ENCODE results near the gene GRID1. TPM values are rescaled to one million over a fixed set of nuclear protein-coding genes. Genes with fewer than 3 reads are reported as not detected.

Gene GRID1
- total and polyA plus RNA-seq, 7 experiments from 2014 or later = not detected

GRCh38 chr10:86261470-86261869, 105.1 kb downstream of the GRID1 start:
- H3K4me1 ChIP-seq (ENCODE audit: control insufficient read depth in 2 of 2, insufficient read depth in 2 of 2, low read length in 2 of 2) = no peaks in the 10 kb centered on the region
- ATAC-seq = no peak
- Mint-ChIP-seq H3K4me1 (peaks cover 0 to 11% (median 5%) of the 10 kb centered on the region in 7 donors), H3K36me3 (peaks cover 0 to 5% (median 0%) of the 10 kb centered on the region in 5 donors), H3K27me3 (peaks cover 22 to 55% (median 32%) of the 10 kb centered on the region in 5 donors), H3K9me3 (peaks cover 0 to 8% (median 0%) of the 10 kb centered on the region in 11 donors), H3K4me3 (no peak overlapping the region), H3K27ac (no peak overlapping the region)
- no peaks in the 10 kb centered on the region for H3K36me3 ChIP-seq (ENCODE audit: control insufficient read depth in 2 of 3, insufficient read depth in 3 of 3, low read length in 3 of 3)
- H3K27me3 ChIP-seq (ENCODE audit: control insufficient read depth in 2 of 2, insufficient read depth in 2 of 2, low read length in 2 of 2) = peaks cover 0 to 3% of the 10 kb centered on the region in 2 donors
- no peak for DNase-seq
- H3K9me3 ChIP-seq (ENCODE audit: control insufficient read depth in 2 of 3, low read length in 3 of 3) = no peaks in the 10 kb centered on the region
- H3K4me3 ChIP-seq (ENCODE audit: low read length) = no peak overlapping the region
- intact Hi-C loops (cut with micrococcal nuclease) = loop anchor here in 1 of 2 donors (5.0 kb wide), 1 partner anchor 326 kb away; no protein-coding TSS in a partner anchor
- ChIA-PET CTCF (no interaction called here), POLR2A (no interaction called here)
- H3K27ac ChIP-seq (ENCODE audit: low read depth, low read length) = no peak overlapping the region

DNA sequence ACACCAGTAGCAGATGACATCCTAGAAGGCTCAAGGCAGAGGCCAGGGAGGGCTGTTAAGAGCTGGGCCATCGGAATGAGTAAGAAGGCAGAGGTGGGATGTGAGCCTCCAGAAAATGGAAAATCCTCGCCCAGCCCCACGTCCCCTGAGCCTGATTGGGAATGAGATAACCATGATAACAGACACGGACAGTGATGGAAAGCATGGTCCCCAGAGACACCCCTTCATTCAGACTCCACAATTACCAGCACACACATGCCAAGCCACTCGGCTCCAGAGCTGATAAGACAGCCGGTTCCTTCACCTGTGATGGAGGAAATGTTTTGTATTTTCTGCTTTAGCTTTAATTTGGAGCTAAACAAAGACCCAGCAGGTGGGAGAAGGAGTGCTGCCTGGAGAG, 106.0 kb downstream of the GRID1 start:
- Histone ChIP-seq H3K4me3 (ENCODE audit: low read length) (no peak overlapping the region), H3K27me3 (ENCODE audit: control insufficient read depth in 2 of 2, insufficient read depth in 2 of 2, low read length in 2 of 2) (peaks cover 0 to 3% of the 10 kb centered on the region in 2 donors), H3K4me1 (ENCODE audit: control insufficient read depth in 2 of 2, insufficient read depth in 2 of 2, low read length in 2 of 2) (no peaks in the 10 kb centered on the region), H3K9me3 (ENCODE audit: control insufficient read depth in 2 of 3, low read length in 3 of 3) (no peaks in the 10 kb centered on the region), H3K36me3 (ENCODE audit: control insufficient read depth in 2 of 3, insufficient read depth in 3 of 3, low read length in 3 of 3) (no peaks in the 10 kb centered on the region), H3K27ac (ENCODE audit: low read depth, low read length) (no peak overlapping the region)
- CTCF ChIA-PET = no interaction called here
- DNase-seq (peak in 1 of 9 donors; percentile 7), ATAC-seq (no peak)
- intact Hi-C loops (cut with micrococcal nuclease) = loop anchor here in 1 of 2 donors (5.0 kb wide), 1 partner anchor 327 kb away; no protein-coding TSS in a partner anchor
- peaks cover 0 to 11% (median 5%) of the 10 kb centered on the region in 7 donors for H3K4me1 Mint-ChIP-seq
- peaks cover 18 to 56% (median 26%) of the 10 kb centered on the region in 5 donors for H3K27me3 Mint-ChIP-seq
- H3K36me3 Mint-ChIP-seq = peaks cover 0 to 5% (median 0%) of the 10 kb centered on the region in 5 donors
- peaks cover 0 to 8% (median 0%) of the 10 kb centered on the region in 11 donors for H3K9me3 Mint-ChIP-seq
- no peak overlapping the region for H3K27ac Mint-ChIP-seq
- POLR2A ChIA-PET = no interaction called here
- no peak overlapping the region for H3K4me3 Mint-ChIP-seq

DNA sequence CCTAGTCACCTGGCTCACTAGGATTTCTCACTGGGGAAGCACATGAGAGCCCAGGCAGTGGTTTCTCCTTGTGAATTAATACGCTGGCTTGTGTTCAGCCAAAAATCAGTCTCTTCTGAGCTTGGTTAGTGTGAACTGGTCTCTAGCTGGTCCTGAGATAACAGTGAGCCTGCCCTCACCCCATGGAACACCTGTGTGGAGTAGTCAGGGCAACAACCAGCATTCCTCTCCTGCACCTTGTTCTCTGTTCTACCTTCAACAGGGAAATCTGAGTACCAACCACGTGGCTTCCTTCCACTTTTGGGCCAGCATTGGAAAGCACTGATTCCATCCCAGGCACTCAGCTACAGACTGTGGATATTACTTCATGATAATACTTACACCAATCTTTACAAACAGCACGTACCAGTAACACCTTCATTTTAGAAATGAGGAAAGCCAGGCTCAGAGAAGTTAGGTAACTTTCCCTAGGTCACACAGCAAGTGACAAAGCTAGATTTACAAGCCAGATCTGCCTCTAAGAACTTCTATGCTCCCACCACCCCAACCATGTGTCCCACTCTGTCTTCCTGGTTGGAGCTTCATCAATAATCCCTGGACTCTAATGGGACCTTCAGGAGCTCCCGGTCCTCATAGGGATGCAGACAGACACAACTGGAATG, 106.6 kb downstream of the GRID1 start:
- ChIA-PET POLR2A (no interaction called here), CTCF (no interaction called here)
- no peak for DNase-seq
- Histone ChIP-seq H3K27me3 (ENCODE audit: control insufficient read depth in 2 of 2, insufficient read depth in 2 of 2, low read length in 2 of 2) (peaks cover 0 to 3% of the 10 kb centered on the region in 2 donors), H3K4me1 (ENCODE audit: control insufficient read depth in 2 of 2, insufficient read depth in 2 of 2, low read length in 2 of 2) (no peaks in the 10 kb centered on the region), H3K4me3 (ENCODE audit: low read length) (no peak overlapping the region), H3K9me3 (ENCODE audit: control insufficient read depth in 2 of 3, low read length in 3 of 3) (no peaks in the 10 kb centered on the region), H3K36me3 (ENCODE audit: control insufficient read depth in 2 of 3, insufficient read depth in 3 of 3, low read length in 3 of 3) (no peaks in the 10 kb centered on the region), H3K27ac (ENCODE audit: low read depth, low read length) (no peak overlapping the region)
- peaks cover 0 to 5% (median 0%) of the 10 kb centered on the region in 5 donors for H3K36me3 Mint-ChIP-seq
- peaks cover 0 to 8% (median 0%) of the 10 kb centered on the region in 11 donors for H3K9me3 Mint-ChIP-seq
- intact Hi-C loops (cut with micrococcal nuclease) = loop anchor here in 1 of 2 donors (5.0 kb wide), 1 partner anchor 327 kb away; no protein-coding TSS in a partner anchor
- H3K27ac Mint-ChIP-seq = no peak overlapping the region
- H3K27me3 Mint-ChIP-seq = peaks cover 14 to 53% (median 26%) of the 10 kb centered on the region in 5 donors
- no peak for ATAC-seq
- peaks cover 0 to 11% (median 5%) of the 10 kb centered on the region in 7 donors for H3K4me1 Mint-ChIP-seq
- H3K4me3 Mint-ChIP-seq = no peak overlapping the region

- no peak overlapping the region for H3K27ac ChIP-seq (ENCODE audit: low read depth, low read length)
- peaks cover 0 to 11% (median 5%) of the 10 kb centered on the region in 7 donors for H3K4me1 Mint-ChIP-seq
- peaks cover 0 to 5% (median 0%) of the 10 kb centered on the region in 5 donors for H3K36me3 Mint-ChIP-seq
- H3K27me3 ChIP-seq (ENCODE audit: control insufficient read depth in 2 of 2, insufficient read depth in 2 of 2, low read length in 2 of 2) = peaks cover 0 to 3% of the 10 kb centered on the region in 2 donors
- ChIA-PET POLR2A (interaction anchor here (1.1 kb wide), 1 partner anchor 20 kb away, joined by 3 read pairs; no protein-coding TSS in a partner anchor), CTCF (no interaction called here)
- intact Hi-C loops (cut with micrococcal nuclease) = no loop called here
- no peaks in the 10 kb centered on the region for H3K4me1 ChIP-seq (ENCODE audit: control insufficient read depth in 2 of 2, insufficient read depth in 2 of 2, low read length in 2 of 2)
- no peak overlapping the region for H3K4me3 Mint-ChIP-seq
- H3K27me3 Mint-ChIP-seq = peaks cover 7 to 47% (median 23%) of the 10 kb centered on the region in 5 donors
- no peaks in the 10 kb centered on the region for H3K36me3 ChIP-seq (ENCODE audit: control insufficient read depth in 2 of 3, insufficient read depth in 3 of 3, low read length in 3 of 3)
- peaks cover 0 to 8% (median 0%) of the 10 kb centered on the region in 11 donors for H3K9me3 Mint-ChIP-seq
- no peak overlapping the region for H3K27ac Mint-ChIP-seq
- no peak for ATAC-seq
- H3K9me3 ChIP-seq (ENCODE audit: control insufficient read depth in 2 of 3, low read length in 3 of 3) = no peaks in the 10 kb centered on the region
- H3K4me3 ChIP-seq (ENCODE audit: low read length) = no peak overlapping the region
- DNase-seq = no peak
These were observed 107.7 kb downstream of the GRID1 start for GRCh38 chr10:86258941-86259340.

- ChIA-PET CTCF (no interaction called here), POLR2A (interaction anchor here (1.1 kb wide), 1 partner anchor 20 kb away, joined by 3 read pairs; no protein-coding TSS in a partner anchor)
- no peak for DNase-seq
- Histone ChIP-seq H3K27ac (ENCODE audit: low read depth, low read length) (no peak overlapping the region), H3K36me3 (ENCODE audit: control insufficient read depth in 2 of 3, insufficient read depth in 3 of 3, low read length in 3 of 3) (no peaks in the 10 kb centered on the region), H3K9me3 (ENCODE audit: control insufficient read depth in 2 of 3, low read length in 3 of 3) (no peaks in the 10 kb centered on the region), H3K27me3 (ENCODE audit: control insufficient read depth in 2 of 2, insufficient read depth in 2 of 2, low read length in 2 of 2) (peaks cover 0 to 3% of the 10 kb centered on the region in 2 donors), H3K4me1 (ENCODE audit: control insufficient read depth in 2 of 2, insufficient read depth in 2 of 2, low read length in 2 of 2) (no peaks in the 10 kb centered on the region), H3K4me3 (ENCODE audit: low read length) (no peak overlapping the region)
- Mint-ChIP-seq H3K36me3 (peaks cover 0 to 5% (median 0%) of the 10 kb centered on the region in 5 donors), H3K27me3 (peaks cover 5 to 44% (median 21%) of the 10 kb centered on the region in 5 donors), H3K9me3 (peaks cover 0 to 8% (median 0%) of the 10 kb centered on the region in 11 donors), H3K4me3 (no peak overlapping the region), H3K27ac (no peak overlapping the region), H3K4me1 (peaks cover 0 to 11% (median 7%) of the 10 kb centered on the region in 7 donors)
- no peak for ATAC-seq
- intact Hi-C loops (cut with micrococcal nuclease) = no loop called here
These were observed 108.1 kb downstream of the GRID1 start for GRCh38 chr10:86258499-86258898.

DNA sequence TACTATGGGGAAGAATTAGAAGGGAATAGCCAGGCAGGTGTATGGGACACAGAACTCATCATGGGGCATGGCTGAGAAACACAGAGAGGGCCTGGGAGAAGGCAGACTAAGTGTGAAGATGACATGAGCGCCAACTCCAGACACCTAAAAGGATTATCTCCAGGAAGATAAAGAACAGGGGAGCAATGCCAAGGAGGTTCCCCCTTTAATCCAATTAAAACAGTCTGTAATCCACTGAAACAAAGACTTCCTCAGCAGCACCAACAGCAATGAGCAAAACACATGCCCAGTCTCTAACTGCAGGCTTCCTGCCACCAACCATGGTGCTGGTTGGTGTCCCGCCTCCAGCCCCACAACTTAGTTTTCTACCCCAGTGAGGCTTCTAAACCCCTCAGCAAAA, 108.9 kb downstream of the GRID1 start:
- H3K4me3 ChIP-seq (ENCODE audit: low read length) = no peak overlapping the region
- no peak overlapping the region for H3K27ac ChIP-seq (ENCODE audit: low read depth, low read length)
- H3K4me1 Mint-ChIP-seq = peaks cover 0 to 9% (median 7%) of the 10 kb centered on the region in 7 donors
- intact Hi-C loops (cut with micrococcal nuclease) = no loop called here
- peaks cover 5 to 39% (median 17%) of the 10 kb centered on the region in 5 donors for H3K27me3 Mint-ChIP-seq
- no peak overlapping the region for H3K27ac Mint-ChIP-seq
- no peak for DNase-seq
- no peak overlapping the region for H3K4me3 Mint-ChIP-seq
- ChIA-PET CTCF (no interaction called here), POLR2A (no interaction called here)
- peaks cover 0 to 3% of the 10 kb centered on the region in 2 donors for H3K27me3 ChIP-seq (ENCODE audit: control insufficient read depth in 2 of 2, insufficient read depth in 2 of 2, low read length in 2 of 2)
- H3K36me3 Mint-ChIP-seq = peaks cover 0 to 5% (median 0%) of the 10 kb centered on the region in 5 donors
- no peaks in the 10 kb centered on the region for H3K9me3 ChIP-seq (ENCODE audit: control insufficient read depth in 2 of 3, low read length in 3 of 3)
- peaks cover 0 to 8% (median 0%) of the 10 kb centered on the region in 11 donors for H3K9me3 Mint-ChIP-seq
- H3K36me3 ChIP-seq (ENCODE audit: control insufficient read depth in 2 of 3, insufficient read depth in 3 of 3, low read length in 3 of 3) = no peaks in the 10 kb centered on the region
- ATAC-seq = no peak
- H3K4me1 ChIP-seq (ENCODE audit: control insufficient read depth in 2 of 2, insufficient read depth in 2 of 2, low read length in 2 of 2) = no peaks in the 10 kb centered on the region
